DOHH2 (cell line): ENCODE data around the gene ADCY1.

Experiments used
- H3F3A ChIP-seq: fragments of 200-600 bp; sonication (generic), shearing (Covaris generic); 2 replicates; pipeline ENCODE4 v1.6.0; 2016; ENCODE audit warnings: antibody characterized with exemption, mild to moderate bottlenecking; ENCODE audit not compliant: control insufficient read depth, insufficient read depth
- H3K27ac ChIP-seq: fragments of 200-600 bp; sonication (generic); 2 replicates; pipeline ENCODE4 v1.5.1; 2014; ENCODE audit warnings: low read depth, mild to moderate bottlenecking, low read length, moderate library complexity
- H3K27me3 ChIP-seq: fragments of 200-600 bp; sonication (generic); 2 replicates; pipeline ENCODE4 v1.6.1; 2014; ENCODE audit warnings: mild to moderate bottlenecking, low read length, mixed read lengths; ENCODE audit not compliant: control insufficient read depth
- H3K36me3 ChIP-seq: fragments of 200-600 bp; sonication (generic); 2 replicates; pipeline ENCODE4 v1.6.1; 2014; ENCODE audit warnings: mild to moderate bottlenecking, low read length, moderate library complexity, mixed read lengths; ENCODE audit not compliant: control insufficient read depth
- H3K4me1 ChIP-seq: fragments of 200-600 bp; sonication (generic); 2 replicates; pipeline ENCODE4 v1.6.1; 2014; ENCODE audit warnings: mild to moderate bottlenecking, low read length, mixed read lengths; ENCODE audit not compliant: control insufficient read depth
- H3K4me2 ChIP-seq: fragments of 200-600 bp; sonication (generic); 2 replicates; pipeline ENCODE4 v1.6.0; 2014; ENCODE audit warnings: mild to moderate bottlenecking, low read length, moderate library complexity
- H3K4me3 ChIP-seq: fragments of 200-600 bp; sonication (generic); 2 replicates; pipeline ENCODE4 v1.5.1; 2014; ENCODE audit warnings: mild to moderate bottlenecking, low read length, mixed read lengths
- H3K79me2 ChIP-seq: fragments of 200-600 bp; sonication (generic); 2 replicates; pipeline ENCODE4 v1.6.1; 2014; ENCODE audit warnings: mild to moderate bottlenecking, low read length, mixed read lengths; ENCODE audit not compliant: control insufficient read depth
- H3K9me2 ChIP-seq: fragments of 200-600 bp; sonication (generic); replicated peaks from 2 replicates; pipeline ENCODE4 v1.6.1; 2014; ENCODE audit warnings: mild to moderate bottlenecking, low read length, mixed read lengths; ENCODE audit not compliant: control insufficient read depth
- H3K9me3 ChIP-seq: fragments of 200-600 bp; sonication (generic); 2 replicates; pipeline ENCODE4 v1.6.1; 2014; ENCODE audit warnings: antibody characterized with exemption, low read length, mixed read lengths; ENCODE audit not compliant: control insufficient read depth, insufficient read depth
- H4K20me1 ChIP-seq: fragments of 200-600 bp; sonication (generic); 2 replicates; pipeline ENCODE4 v1.6.0; 2014; ENCODE audit warnings: low read depth, mild to moderate bottlenecking, antibody characterized with exemption, low read length, moderate library complexity; ENCODE audit not compliant: control insufficient read depth, insufficient read depth
- CTCF ChIP-seq: fragments of 200-600 bp; sonication (generic); IDR thresholded peaks from one replicate; pipeline ENCODE4 v1.5.1; 2014; ENCODE audit warnings: antibody characterized with exemption, mild to moderate bottlenecking, low read depth, low read length; ENCODE audit not compliant: poor library complexity, severe bottlenecking
- EZH2phosphoT487 ChIP-seq: fragments of 200-600 bp; sonication (generic); IDR thresholded peaks from 2 replicates; pipeline ENCODE4 v1.6.1; 2017; ENCODE audit warnings: borderline replicate concordance, mild to moderate bottlenecking, antibody characterized with exemption, low read length, moderate library complexity, mixed read lengths

The ADCY1 gene

GRCh38 chr7:45631569-45631968 is 57.4 kb downstream of the ADCY1 start:
- H3F3A ChIP-seq: no peaks in the 10 kb centered on the region
- no peaks in the 10 kb centered on the region for H3K4me1 ChIP-seq
- H3K79me2 ChIP-seq: no peaks in the 10 kb centered on the region
- H3K27ac ChIP-seq: no peak overlapping the region
- no peak overlapping the region for H3K4me2 ChIP-seq
- no peaks in the 10 kb centered on the region for H3K9me3 ChIP-seq
- no peaks in the 10 kb centered on the region for H3K27me3 ChIP-seq
- TF ChIP-seq CTCF: no peak
- no peak for TF ChIP-seq EZH2phosphoT487
- H3K4me3 ChIP-seq: no peak overlapping the region
- no peaks in the 10 kb centered on the region for H4K20me1 ChIP-seq
- no peaks in the 10 kb centered on the region for H3K9me2 ChIP-seq
- no peaks in the 10 kb centered on the region for H3K36me3 ChIP-seq

GRCh38 chr7:45636733-45637132 is 62.6 kb downstream of the ADCY1 start:
- no peaks in the 10 kb centered on the region for H3F3A ChIP-seq
- no peaks in the 10 kb centered on the region for H3K36me3 ChIP-seq
- H3K4me2 ChIP-seq: no peak overlapping the region
- H3K9me3 ChIP-seq: no peaks in the 10 kb centered on the region
- no peaks in the 10 kb centered on the region for H4K20me1 ChIP-seq
- no peaks in the 10 kb centered on the region for H3K9me2 ChIP-seq
- H3K79me2 ChIP-seq: no peaks in the 10 kb centered on the region
- no peak for TF ChIP-seq CTCF
- TF ChIP-seq EZH2phosphoT487: no peak
- H3K27ac ChIP-seq: no peak overlapping the region
- no peaks in the 10 kb centered on the region for H3K27me3 ChIP-seq
- H3K4me3 ChIP-seq: no peak overlapping the region
- no peaks in the 10 kb centered on the region for H3K4me1 ChIP-seq

- H3K4me1 ChIP-seq: no peaks in the 10 kb centered on the region
- H3K36me3 ChIP-seq: no peaks in the 10 kb centered on the region
- H4K20me1 ChIP-seq: no peaks in the 10 kb centered on the region
- H3F3A ChIP-seq: no peaks in the 10 kb centered on the region
- TF ChIP-seq EZH2phosphoT487: no peak
- TF ChIP-seq CTCF: no peak
- H3K4me3 ChIP-seq: no peak overlapping the region
- H3K27ac ChIP-seq: no peak overlapping the region
- H3K79me2 ChIP-seq: no peaks in the 10 kb centered on the region
- H3K9me3 ChIP-seq: no peaks in the 10 kb centered on the region
- no peaks in the 10 kb centered on the region for H3K9me2 ChIP-seq
- peaks cover 3% of the 10 kb centered on the region; the same call in 1 of the 2 replicates for H3K27me3 ChIP-seq
- H3K4me2 ChIP-seq: no peak overlapping the region
Observed at GRCh38 chr7:45638916-45639315, 64.7 kb downstream of the ADCY1 start.

- TF ChIP-seq EZH2phosphoT487: no peak
- no peak for TF ChIP-seq CTCF
- no peaks in the 10 kb centered on the region for H3K36me3 ChIP-seq
- no peaks in the 10 kb centered on the region for H3K9me3 ChIP-seq
- peaks cover 3% of the 10 kb centered on the region; the same call in 1 of the 2 replicates for H3K27me3 ChIP-seq
- H3K79me2 ChIP-seq: no peaks in the 10 kb centered on the region
- H3K4me2 ChIP-seq: no peak overlapping the region
- H3K4me3 ChIP-seq: no peak overlapping the region
- H3K4me1 ChIP-seq: no peaks in the 10 kb centered on the region
- H3K9me2 ChIP-seq: no peaks in the 10 kb centered on the region
- no peaks in the 10 kb centered on the region for H3F3A ChIP-seq
- 0 out of 2 replicates have a peak, but pooled peaks cover 4% of the 10 kb centered on the region for H4K20me1 ChIP-seq
- no peak overlapping the region for H3K27ac ChIP-seq
Observed at GRCh38 chr7:45642044-45642443, 67.9 kb downstream of the ADCY1 start.
